Measurements from ENCODE around the gene FYCO1. TPM values are rescaled to one million over a fixed set of nuclear protein-coding genes. Genes with fewer than 3 reads are reported as not detected.
A peak's percentile ranks its signal among the peaks of the same experiment; 100 is the strongest.

FYCO1 gene
- total and polyA plus RNA-seq, 2 of the 13 experiments (the other 11 are each of a cell fraction or from before 2014, with no cell fraction given): 2.7 to 4.2 TPM

- H2AFZ ChIP-seq (ENCODE audit: low read length): no peak overlapping the region
- peaks cover 14 to 68% of the 10 kb centered on the region in 2 experiments for H3K36me3 ChIP-seq (replicated peaks in 1 of 2; ENCODE audit: control insufficient read depth in 1 of 2, insufficient read depth in 2 of 2, low read length in 2 of 2)
- H3K4me1 ChIP-seq (ENCODE audit: insufficient read depth, low read length): no peaks in the 10 kb centered on the region
- POLR2A ChIA-PET: interaction anchor here (1.0 kb wide), 1 partner anchor 13 kb away, joined by 3 read pairs; no protein-coding TSS in a partner anchor
- no peaks in the 10 kb centered on the region for H3K9me3 ChIP-seq (ENCODE audit: low read length)
- intact Hi-C loops (cut with micrococcal nuclease; ENCODE audit: unreplicated experiment): no loop called here
- BruUV-seq (replicated peaks): no TSS peak
- 97% methylated on average over 6 of the region's 6 CpGs for WGBS (ENCODE audit: low lambda C conversion rate)
- no peak overlapping the region for H3K27ac ChIP-seq (ENCODE audit: extremely low read length, insufficient read depth, low read length)
- H3K4me2 ChIP-seq (ENCODE audit: low read depth, low read length): no peak overlapping the region
- H3K79me2 ChIP-seq (ENCODE audit: insufficient read depth, low read length): no peaks in the 10 kb centered on the region
- no peak overlapping the region for H3K9ac ChIP-seq (ENCODE audit: insufficient read depth, low read depth, low read length)
- DNase-seq (ENCODE audit: low spot score) (no peak), ATAC-seq (no peak), FAIRE-seq (no peak)
- H4K20me1 ChIP-seq (ENCODE audit: insufficient read depth, low read length): no peaks in the 10 kb centered on the region
- TF ChIP-seq BCL6 (CRISPR knock-in tag; IDR thresholded peaks at IDR 0.05) (no peak), MAFK (conservative IDR thresholded peaks at IDR 0.05 in 1 of 2, IDR thresholded peaks at IDR 0.05 in 1 of 2; ENCODE audit: low read length in 2 of 2) (peak in 1 of 2 experiments; percentile 29; a peak in 1 of 4 replicates)
- in situ Hi-C loops (cut with HindIII; ENCODE audit: extremely low pct_ligation_motif_present, low pct_unique_long_range_greater_than_20kb): no loop called here
- no peak overlapping the region for H3K4me3 ChIP-seq (replicated peaks in 1 of 3; ENCODE audit: insufficient read depth in 1 of 3, low read depth in 2 of 3, low read length in 3 of 3)
- CTCF ChIA-PET (ENCODE audit: low intra/inter-chr PET ratio, low total read pairs): no interaction called here
- H3K27me3 ChIP-seq (ENCODE audit: control insufficient read depth in 1 of 2, insufficient read depth in 2 of 2, low read length in 2 of 2): no peaks in the 10 kb centered on the region
Measured at GRCh38 chr3:45972534-45973402, 22.9 kb downstream of the FYCO1 start.

- Histone ChIP-seq H3K4me3 (replicated peaks in 1 of 3; ENCODE audit: insufficient read depth in 1 of 3, low read depth in 2 of 3, low read length in 3 of 3) (no peak overlapping the region), H3K27me3 (ENCODE audit: control insufficient read depth in 1 of 2, insufficient read depth in 2 of 2, low read length in 2 of 2) (no peaks in the 10 kb centered on the region), H3K27ac (ENCODE audit: extremely low read length, insufficient read depth, low read length) (no peak overlapping the region), H3K4me1 (ENCODE audit: insufficient read depth, low read length) (no peaks in the 10 kb centered on the region), H3K79me2 (ENCODE audit: insufficient read depth, low read length) (no peaks in the 10 kb centered on the region), H3K36me3 (replicated peaks in 1 of 2; ENCODE audit: control insufficient read depth in 1 of 2, insufficient read depth in 2 of 2, low read length in 2 of 2) (peaks cover 26 to 67% of the 10 kb centered on the region in 2 experiments), H3K9me3 (ENCODE audit: low read length) (no peaks in the 10 kb centered on the region), H2AFZ (ENCODE audit: low read length) (no peak overlapping the region), H3K9ac (ENCODE audit: insufficient read depth, low read depth, low read length) (no peak overlapping the region), H3K4me2 (ENCODE audit: low read depth, low read length) (no peak overlapping the region), H4K20me1 (ENCODE audit: insufficient read depth, low read length) (no peaks in the 10 kb centered on the region)
- in situ Hi-C loops (cut with HindIII; ENCODE audit: extremely low pct_ligation_motif_present, low pct_unique_long_range_greater_than_20kb) (no loop called here), intact Hi-C loops (cut with micrococcal nuclease; ENCODE audit: unreplicated experiment) (no loop called here)
- 95% methylated on average over 3 of the region's 3 CpGs for WGBS (ENCODE audit: low lambda C conversion rate)
- ChIA-PET POLR2A (no interaction called here), CTCF (ENCODE audit: low intra/inter-chr PET ratio, low total read pairs) (no interaction called here)
- ATAC-seq (no peak), FAIRE-seq (no peak), DNase-seq (ENCODE audit: low spot score) (no peak)
- no TSS peak for BruUV-seq (replicated peaks)
- TF ChIP-seq FOXA3 (CRISPR knock-in tag; IDR thresholded peaks at IDR 0.05) (no peak), ZNF660 (CRISPR knock-in tag; IDR thresholded peaks at IDR 0.05; ENCODE audit: borderline replicate concordance, low read depth) (no peak), SRSF9 (IDR thresholded peaks at IDR 0.05; ENCODE audit: borderline replicate concordance, insufficient read depth, low read depth, low read length, poor library complexity, severe bottlenecking) (no peak), PHB2 (IDR thresholded peaks at IDR 0.05; ENCODE audit: partially characterized antibody) (no peak), ZNF431 (CRISPR knock-in tag; IDR thresholded peaks at IDR 0.05; ENCODE audit: borderline replicate concordance, low read depth) (no peak), RFXANK (CRISPR knock-in tag; IDR thresholded peaks at IDR 0.05) (no peak), LBX2 (CRISPR knock-in tag; IDR thresholded peaks at IDR 0.05; ENCODE audit: borderline replicate concordance) (no peak), PHF5A (CRISPR knock-in tag; IDR thresholded peaks at IDR 0.05; ENCODE audit: low read depth, unreplicated experiment) (no peak)
Measured at GRCh38 chr3:45969953-45970352, 25.7 kb downstream of the FYCO1 start.

Measured in HepG2 (cell line).